H9 (cell line): ENCODE measurements around the gene UNC45A. TPM values are rescaled to one million over a fixed set of nuclear protein-coding genes. Genes with fewer than 3 reads are reported as not detected.

Source experiments
- DNase-seq: peaks from one replicate; pipeline ENCODE4 v3.0.0-alpha.2; 2017
- H2AFZ ChIP-seq: one replicate; pipeline ENCODE4 v1.6.1; 2013; ENCODE audit warnings: mild to moderate bottlenecking, low read length, control low read depth, moderate library complexity
- H2AK5ac ChIP-seq: 2 replicates; pipeline ENCODE4 v1.6.1; 2013; ENCODE audit warnings: low read length, control low read depth, mixed read lengths; ENCODE audit not compliant: insufficient read length
- H2BK120ac ChIP-seq: one replicate; pipeline ENCODE4 v1.6.1; 2013; ENCODE audit warnings: low read depth, mild to moderate bottlenecking, low read length, control low read depth, inconsistent platforms; ENCODE audit not compliant: poor library complexity, severe bottlenecking
- H2BK12ac ChIP-seq: 2 replicates; pipeline ENCODE4 v1.6.1; 2013; ENCODE audit warnings: low read length, control low read depth, mixed read lengths, low read depth; ENCODE audit not compliant: insufficient read length
- H2BK15ac ChIP-seq: 2 replicates; pipeline ENCODE4 v1.6.1; 2013; ENCODE audit warnings: low read depth, low read length, control low read depth
- H2BK20ac ChIP-seq: one replicate; pipeline ENCODE4 v1.6.1; 2013; ENCODE audit warnings: low read depth, mild to moderate bottlenecking, low read length, control low read depth, inconsistent platforms; ENCODE audit not compliant: poor library complexity, severe bottlenecking
- H2BK5ac ChIP-seq: 2 replicates; pipeline ENCODE4 v1.6.1; 2013; ENCODE audit warnings: low read length, control low read depth, mixed read lengths; ENCODE audit not compliant: insufficient read length
- H3K14ac ChIP-seq: 2 replicates; pipeline ENCODE4 v1.6.1; 2013; ENCODE audit warnings: low read length, control low read depth; ENCODE audit not compliant: insufficient read depth
- H3K18ac ChIP-seq: 2 replicates; pipeline ENCODE4 v1.6.1; 2013; ENCODE audit warnings: low read depth, mild to moderate bottlenecking, mixed read lengths, low read length, control low read depth; ENCODE audit not compliant: insufficient read length
- H3K23ac ChIP-seq: 2 replicates; pipeline ENCODE4 v1.6.1; 2013; ENCODE audit warnings: low read length, control low read depth, mixed read lengths, low read depth; ENCODE audit not compliant: insufficient read length
- H3K23me2 ChIP-seq: 2 replicates; pipeline ENCODE4 v1.6.1; 2013; ENCODE audit warnings: low read depth, mild to moderate bottlenecking, mixed read lengths, low read length, control low read depth; ENCODE audit not compliant: insufficient read length, poor library complexity, severe bottlenecking
- H3K27ac ChIP-seq: 2 replicates; pipeline ENCODE4 v1.5.1; 2013; ENCODE audit warnings: low read length, control low read depth, mixed read lengths, low read depth; ENCODE audit not compliant: insufficient read length
- H3K27me3 ChIP-seq: 2 replicates; pipeline ENCODE4 v1.6.1; 2013; ENCODE audit warnings: low read length, control low read depth, inconsistent platforms; ENCODE audit not compliant: insufficient read depth
- H3K4ac ChIP-seq: 2 replicates; pipeline ENCODE4 v1.6.1; 2013; ENCODE audit warnings: low read depth, mild to moderate bottlenecking, control low read depth, inconsistent platforms, low read length, moderate library complexity
- H3K4me1 ChIP-seq: 2 replicates; pipeline ENCODE4 v1.6.1; 2013; ENCODE audit warnings: low read length, control low read depth, inconsistent platforms; ENCODE audit not compliant: insufficient read depth
- H3K4me2 ChIP-seq: 2 replicates; pipeline ENCODE4 v1.6.1; 2013; ENCODE audit warnings: low read length, control low read depth, mixed read lengths; ENCODE audit not compliant: insufficient read length, insufficient read depth
- H3K56ac ChIP-seq: 2 replicates; pipeline ENCODE4 v1.6.1; 2013; ENCODE audit warnings: low read depth, mild to moderate bottlenecking, mixed read lengths, low read length, control low read depth; ENCODE audit not compliant: insufficient read length
- H3K79me1 ChIP-seq: 2 replicates; pipeline ENCODE4 v1.6.1; 2013; ENCODE audit warnings: low read depth, mild to moderate bottlenecking, moderate library complexity, low read length, control low read depth, inconsistent platforms; ENCODE audit not compliant: insufficient read depth, poor library complexity, severe bottlenecking
- H3K79me2 ChIP-seq: 2 replicates; pipeline ENCODE4 v1.6.1; 2013; ENCODE audit warnings: low read length, control low read depth, inconsistent platforms; ENCODE audit not compliant: insufficient read depth
- H3K9ac ChIP-seq: 2 replicates; pipeline ENCODE4 v1.6.1; 2013; ENCODE audit warnings: low read length, control low read depth, mixed read lengths; ENCODE audit not compliant: insufficient read length; ENCODE audit errors: extremely low read depth
- H3K9me3 ChIP-seq: one replicate; pipeline ENCODE4 v1.6.1; 2013; ENCODE audit warnings: low read depth, low read length, inconsistent platforms; ENCODE audit not compliant: control insufficient read depth
- H3T11ph ChIP-seq: one replicate; pipeline ENCODE4 v1.6.1; 2013; ENCODE audit warnings: mild to moderate bottlenecking, low read length, control low read depth, inconsistent platforms
- H4K20me1 ChIP-seq: one replicate; pipeline ENCODE4 v1.6.1; 2013; ENCODE audit not compliant: control insufficient read depth, insufficient read length, insufficient read depth
- H4K5ac ChIP-seq: 2 replicates; pipeline ENCODE4 v1.6.1; 2013; ENCODE audit warnings: low read depth, mild to moderate bottlenecking, mixed read lengths, low read length, control low read depth; ENCODE audit not compliant: insufficient read length
- H4K8ac ChIP-seq: replicated peaks from 2 replicates; pipeline ENCODE4 v1.6.1; 2013; ENCODE audit warnings: low read length, control low read depth, mixed read lengths, low read depth; ENCODE audit not compliant: insufficient read length
- H4K91ac ChIP-seq: 2 replicates; pipeline ENCODE4 v1.6.1; 2013; ENCODE audit warnings: low read depth, mild to moderate bottlenecking, moderate library complexity, mixed read lengths, low read length, control low read depth; ENCODE audit not compliant: insufficient read length
- H3K27ac Mint-ChIP-seq, 3 experiments: 2 replicates in 2 of 3; 3 replicates in 1 of 3; pipeline ENCODE4 v1.8.0; 2020 to 2021; ENCODE audit warnings: mixed read lengths in 3 of 3, mild to moderate bottlenecking in 1 of 3, moderate library complexity in 1 of 3
- H3K27me3 Mint-ChIP-seq: 2 replicates; pipeline ENCODE4 v1.8.0; 2021; ENCODE audit warnings: low read depth, mild to moderate bottlenecking, moderate library complexity, mixed read lengths
- H3K36me3 Mint-ChIP-seq, 3 experiments: 2 replicates in 2 of 3; 3 replicates in 1 of 3; pipeline ENCODE4 v1.8.0; 2020 to 2021; ENCODE audit warnings: low read depth in 3 of 3, mixed read lengths in 3 of 3; ENCODE audit not compliant: insufficient read depth in 1 of 3
- H3K4me1 Mint-ChIP-seq, 2 experiments: 2 replicates each; pipeline ENCODE4 v1.8.0; 2020; ENCODE audit warnings: mixed read lengths in 2 of 2
- H3K4me3 Mint-ChIP-seq, 2 experiments: 2 replicates in 1 of 2; 3 replicates in 1 of 2; pipeline ENCODE4 v1.8.0; 2020 to 2021; ENCODE audit warnings: mild to moderate bottlenecking in 2 of 2, mixed read lengths in 2 of 2, moderate library complexity in 1 of 2
- H3K9me3 Mint-ChIP-seq, 2 experiments: 2 replicates in 1 of 2; 3 replicates in 1 of 2; pipeline ENCODE4 v1.8.0; 2020; ENCODE audit warnings: mild to moderate bottlenecking in 2 of 2, mixed read lengths in 2 of 2, moderate library complexity in 1 of 2
- WGBS: extraction: QIAGEN DNeasy Blood & Tissue Kit; methylation state at CpG from one replicate; pipeline ENCODE4 v1.1.7; 2013; ENCODE audit warnings: missing lambda C conversion rate, low lambda C conversion rate, mixed read lengths; ENCODE audit not compliant: insufficient read length; ENCODE audit errors: extremely low coverage; 5-methylcytosine and 5-hydroxymethylcytosine counted together
- total RNA-seq: library from RNA; stranded (reverse); gene quantifications from 2 replicates; pipeline ENCODE4 v1.2.1, GENCODE V29; 2021
- TF ChIP-seq, protein P1 (sequence below): fragments of 200-600 bp; sonication (generic); conservative IDR thresholded peaks from 3 replicates; pipeline ENCODE4 v1.8.0; 2021; ENCODE audit warnings: antibody characterized with exemption, mild to moderate bottlenecking

Gene UNC45A
- total RNA-seq, 1 experiment from 2014 or later: 84.6 TPM

DNA sequence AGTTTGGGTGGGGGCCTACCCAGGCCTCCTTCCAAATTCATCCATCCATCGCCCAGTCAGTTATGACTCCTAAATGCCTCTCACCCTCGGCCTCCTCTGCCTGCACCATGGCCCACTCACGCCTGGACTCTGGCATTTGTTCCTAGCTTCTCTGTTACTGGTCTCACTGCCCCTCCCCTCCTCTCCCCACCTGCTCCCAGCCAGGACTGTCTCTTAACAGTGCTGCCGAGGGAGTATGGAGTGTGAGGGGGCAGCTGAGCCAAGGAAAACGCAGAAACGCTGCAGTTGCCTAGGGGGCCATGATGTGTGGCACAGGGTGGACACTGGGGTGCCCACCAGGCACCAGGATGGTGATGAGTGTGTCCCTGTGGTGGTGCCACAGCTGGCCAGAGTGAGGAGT is 22.7 kb downstream of the UNC45A start:
- H3K4me3 Mint-ChIP-seq: peak overlapping the region; percentile 70 to 80
- Histone ChIP-seq H4K20me1 (peaks cover 3% of the 10 kb centered on the region), H3K27me3 (no peaks in the 10 kb centered on the region), H3T11ph (no peak overlapping the region), H3K4ac (no peak overlapping the region), H4K8ac (no peak overlapping the region), H3K4me1 (peaks cover 7% of the 10 kb centered on the region; the same call in 1 of the 2 replicates), H2BK20ac (no peak overlapping the region), H4K91ac (no peak overlapping the region), H2AK5ac (no peak overlapping the region), H3K14ac (no peak overlapping the region), H4K5ac (no peak overlapping the region), H3K23me2 (peaks cover 15% of the 10 kb centered on the region), H3K9ac (no peak overlapping the region), H3K4me2 (peak overlapping the region; percentile 41), H3K27ac (no peak overlapping the region), H2BK120ac (no peak overlapping the region), H3K79me2 (no peaks in the 10 kb centered on the region), H2BK5ac (no peak overlapping the region), H2BK12ac (no peak overlapping the region), H3K79me1 (no peaks in the 10 kb centered on the region), H3K23ac (no peak overlapping the region), H3K18ac (no peak overlapping the region), H3K56ac (no peak overlapping the region), H3K9me3 (no peaks in the 10 kb centered on the region), H2AFZ (no peak overlapping the region), H2BK15ac (no peak overlapping the region)
- H3K36me3 Mint-ChIP-seq: peaks cover 13 to 48% (median 43%) of the 10 kb centered on the region in 3 experiments
- TF ChIP-seq, protein P1, sequence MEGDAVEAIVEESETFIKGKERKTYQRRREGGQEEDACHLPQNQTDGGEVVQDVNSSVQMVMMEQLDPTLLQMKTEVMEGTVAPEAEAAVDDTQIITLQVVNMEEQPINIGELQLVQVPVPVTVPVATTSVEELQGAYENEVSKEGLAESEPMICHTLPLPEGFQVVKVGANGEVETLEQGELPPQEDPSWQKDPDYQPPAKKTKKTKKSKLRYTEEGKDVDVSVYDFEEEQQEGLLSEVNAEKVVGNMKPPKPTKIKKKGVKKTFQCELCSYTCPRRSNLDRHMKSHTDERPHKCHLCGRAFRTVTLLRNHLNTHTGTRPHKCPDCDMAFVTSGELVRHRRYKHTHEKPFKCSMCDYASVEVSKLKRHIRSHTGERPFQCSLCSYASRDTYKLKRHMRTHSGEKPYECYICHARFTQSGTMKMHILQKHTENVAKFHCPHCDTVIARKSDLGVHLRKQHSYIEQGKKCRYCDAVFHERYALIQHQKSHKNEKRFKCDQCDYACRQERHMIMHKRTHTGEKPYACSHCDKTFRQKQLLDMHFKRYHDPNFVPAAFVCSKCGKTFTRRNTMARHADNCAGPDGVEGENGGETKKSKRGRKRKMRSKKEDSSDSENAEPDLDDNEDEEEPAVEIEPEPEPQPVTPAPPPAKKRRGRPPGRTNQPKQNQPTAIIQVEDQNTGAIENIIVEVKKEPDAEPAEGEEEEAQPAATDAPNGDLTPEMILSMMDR: no peak
- no CpG with 5 or more reads among the region's 6 CpGs for WGBS
- peak overlapping the region in 2 of 3 experiments; percentile 61 to 94; a peak in 2 of 7 replicates for H3K27ac Mint-ChIP-seq
- peaks cover 15 to 16% of the 10 kb centered on the region in 2 experiments for H3K4me1 Mint-ChIP-seq
- no peaks in the 10 kb centered on the region for H3K27me3 Mint-ChIP-seq
- no peaks in the 10 kb centered on the region for H3K9me3 Mint-ChIP-seq
- no peak for DNase-seq
